Measurements from ENCODE around the gene SPTB.

SPTB gene

GRCh38 chr14:64918216-64918615, 38.5 kb upstream of the SPTB start:
- H3K4me3 ChIP-seq (ENCODE audit: insufficient read depth, low read length, poor library complexity, severe bottlenecking): no peak overlapping the region
- H3F3A ChIP-seq (ENCODE audit: insufficient read depth): peaks cover 5% of the 10 kb centered on the region; the same call in 1 of the 2 replicates
- TF ChIP-seq, protein P1, sequence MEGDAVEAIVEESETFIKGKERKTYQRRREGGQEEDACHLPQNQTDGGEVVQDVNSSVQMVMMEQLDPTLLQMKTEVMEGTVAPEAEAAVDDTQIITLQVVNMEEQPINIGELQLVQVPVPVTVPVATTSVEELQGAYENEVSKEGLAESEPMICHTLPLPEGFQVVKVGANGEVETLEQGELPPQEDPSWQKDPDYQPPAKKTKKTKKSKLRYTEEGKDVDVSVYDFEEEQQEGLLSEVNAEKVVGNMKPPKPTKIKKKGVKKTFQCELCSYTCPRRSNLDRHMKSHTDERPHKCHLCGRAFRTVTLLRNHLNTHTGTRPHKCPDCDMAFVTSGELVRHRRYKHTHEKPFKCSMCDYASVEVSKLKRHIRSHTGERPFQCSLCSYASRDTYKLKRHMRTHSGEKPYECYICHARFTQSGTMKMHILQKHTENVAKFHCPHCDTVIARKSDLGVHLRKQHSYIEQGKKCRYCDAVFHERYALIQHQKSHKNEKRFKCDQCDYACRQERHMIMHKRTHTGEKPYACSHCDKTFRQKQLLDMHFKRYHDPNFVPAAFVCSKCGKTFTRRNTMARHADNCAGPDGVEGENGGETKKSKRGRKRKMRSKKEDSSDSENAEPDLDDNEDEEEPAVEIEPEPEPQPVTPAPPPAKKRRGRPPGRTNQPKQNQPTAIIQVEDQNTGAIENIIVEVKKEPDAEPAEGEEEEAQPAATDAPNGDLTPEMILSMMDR (IDR thresholded peaks at IDR 0.05; ENCODE audit: insufficient read depth, low read length, poor library complexity, severe bottlenecking): no peak
- no peak for TF ChIP-seq EZH2phosphoT487 (conservative IDR thresholded peaks at IDR 0.05; ENCODE audit: low read length)
- no peaks in the 10 kb centered on the region for H3K9me3 ChIP-seq (ENCODE audit: insufficient read depth, low read length)
- H3K4me2 ChIP-seq (ENCODE audit: low read depth, low read length, poor library complexity, severe bottlenecking): no peak overlapping the region
- H3K27me3 ChIP-seq (ENCODE audit: low read length): no peaks in the 10 kb centered on the region
- no peaks in the 10 kb centered on the region for H3K9me2 ChIP-seq (replicated peaks; ENCODE audit: insufficient read depth, low read length)
- H3K9ac ChIP-seq (ENCODE audit: low read length): no peak overlapping the region
- H3K79me2 ChIP-seq (ENCODE audit: insufficient read depth, low read length): peaks cover 86% of the 10 kb centered on the region
- no peak overlapping the region for H3K27ac ChIP-seq (ENCODE audit: low read depth, low read length)
- H3K36me3 ChIP-seq (ENCODE audit: low read length): no peaks in the 10 kb centered on the region
- H4K20me1 ChIP-seq (ENCODE audit: low read depth, low read length): peaks cover 8% of the 10 kb centered on the region
- no peak overlapping the region for H2AFZ ChIP-seq (ENCODE audit: low read depth, low read length, severe bottlenecking)

DNA sequence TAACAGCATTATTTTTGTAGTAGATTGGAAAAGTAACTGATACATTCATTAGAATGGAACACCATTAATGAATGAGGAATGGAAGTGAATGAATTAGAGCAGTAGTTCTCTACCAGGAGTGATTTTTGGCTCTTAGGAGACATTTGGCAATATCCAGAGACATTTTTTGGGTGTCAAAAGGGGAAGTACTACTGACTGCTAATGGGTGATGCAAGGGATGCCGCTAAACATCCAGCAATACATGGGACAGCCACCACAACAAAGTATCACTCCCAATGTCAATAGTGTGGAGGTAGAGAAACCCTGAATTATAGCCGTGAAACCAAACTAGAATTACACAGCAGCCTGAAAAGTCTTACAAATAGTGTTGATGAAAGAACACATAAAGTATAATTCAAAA, 36.1 kb upstream of the SPTB start:
- no peaks in the 10 kb centered on the region for H3K9me2 ChIP-seq (replicated peaks; ENCODE audit: insufficient read depth, low read length)
- TF ChIP-seq, protein P1 (IDR thresholded peaks at IDR 0.05; ENCODE audit: insufficient read depth, low read length, poor library complexity, severe bottlenecking): no peak
- no peak for TF ChIP-seq EZH2phosphoT487 (conservative IDR thresholded peaks at IDR 0.05; ENCODE audit: low read length)
- no peaks in the 10 kb centered on the region for H3K9me3 ChIP-seq (ENCODE audit: insufficient read depth, low read length)
- peaks cover 5% of the 10 kb centered on the region; the same call in 1 of the 2 replicates for H3F3A ChIP-seq (ENCODE audit: insufficient read depth)
- no peak overlapping the region for H2AFZ ChIP-seq (ENCODE audit: low read depth, low read length, severe bottlenecking)
- H3K4me2 ChIP-seq (ENCODE audit: low read depth, low read length, poor library complexity, severe bottlenecking): peak overlapping the region; percentile 79
- peak overlapping the region; percentile 93; the same call in 1 of the 2 replicates for H3K9ac ChIP-seq (ENCODE audit: low read length)
- H3K36me3 ChIP-seq (ENCODE audit: low read length): no peaks in the 10 kb centered on the region
- no peak overlapping the region for H3K27ac ChIP-seq (ENCODE audit: low read depth, low read length)
- peaks cover 64% of the 10 kb centered on the region for H3K79me2 ChIP-seq (ENCODE audit: insufficient read depth, low read length)
- H3K27me3 ChIP-seq (ENCODE audit: low read length): no peaks in the 10 kb centered on the region
- H4K20me1 ChIP-seq (ENCODE audit: low read depth, low read length): peaks cover 8% of the 10 kb centered on the region
- peak overlapping the region; percentile 90 for H3K4me3 ChIP-seq (ENCODE audit: insufficient read depth, low read length, poor library complexity, severe bottlenecking)

DNA sequence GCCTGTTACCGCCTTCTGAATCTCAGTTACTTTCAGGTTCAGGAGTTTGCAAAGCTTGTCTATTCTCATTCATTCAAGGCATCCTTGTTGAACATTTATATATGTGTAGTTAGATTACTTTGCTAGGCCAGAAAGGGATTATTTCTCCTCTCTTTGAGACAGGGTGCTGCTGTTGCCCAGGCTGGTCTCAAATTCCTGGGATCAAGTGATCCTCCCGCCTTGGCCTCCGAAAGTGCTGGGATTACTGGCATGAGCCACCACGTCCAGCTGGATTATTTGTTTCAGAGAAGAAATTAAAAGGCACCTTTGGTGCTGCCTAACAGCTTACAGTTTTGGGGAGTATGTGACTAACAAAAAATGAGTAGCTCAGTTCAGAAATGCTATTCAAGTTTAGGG, 35.3 kb upstream of the SPTB start:
- H3K79me2 ChIP-seq (ENCODE audit: insufficient read depth, low read length): peaks cover 56% of the 10 kb centered on the region
- TF ChIP-seq, protein P1 (IDR thresholded peaks at IDR 0.05; ENCODE audit: insufficient read depth, low read length, poor library complexity, severe bottlenecking): no peak
- TF ChIP-seq EZH2phosphoT487 (conservative IDR thresholded peaks at IDR 0.05; ENCODE audit: low read length): no peak

More for the DNA sequence above, 35.3 kb upstream of the SPTB start:
- H3K9me2 ChIP-seq (replicated peaks; ENCODE audit: insufficient read depth, low read length): no peaks in the 10 kb centered on the region
- peaks cover 5% of the 10 kb centered on the region; the same call in 1 of the 2 replicates for H3F3A ChIP-seq (ENCODE audit: insufficient read depth)
- H3K27me3 ChIP-seq (ENCODE audit: low read length): no peaks in the 10 kb centered on the region
- H3K4me3 ChIP-seq (ENCODE audit: insufficient read depth, low read length, poor library complexity, severe bottlenecking): peak overlapping the region; percentile 90
- peak overlapping the region; percentile 90 for H2AFZ ChIP-seq (ENCODE audit: low read depth, low read length, severe bottlenecking)
- H3K36me3 ChIP-seq (ENCODE audit: low read length): no peaks in the 10 kb centered on the region
- no peaks in the 10 kb centered on the region for H3K9me3 ChIP-seq (ENCODE audit: insufficient read depth, low read length)
- H4K20me1 ChIP-seq (ENCODE audit: low read depth, low read length): peaks cover 1% of the 10 kb centered on the region; the same call in 1 of the 2 replicates
- peak overlapping the region; percentile 68 for H3K27ac ChIP-seq (ENCODE audit: low read depth, low read length)
- peak overlapping the region; percentile 93 for H3K9ac ChIP-seq (ENCODE audit: low read length)
- H3K4me2 ChIP-seq (ENCODE audit: low read depth, low read length, poor library complexity, severe bottlenecking): peak overlapping the region; percentile 79

Measured in SU-DHL-6 (cell line).